Mononuclear cell (primary cell): ENCODE measurements around the gene AIFM2. TPM values are rescaled to one million over a fixed set of nuclear protein-coding genes. Genes with fewer than 3 reads are reported as not detected.

Experiments
- H3K27me3 ChIP-seq: 2 replicates; pipeline ENCODE4 v1.6.0; 2011; ENCODE audit warnings: low read length, control low read depth; ENCODE audit not compliant: insufficient read depth
- H3K4me1 ChIP-seq: 2 replicates; pipeline ENCODE4 v1.5.1; 2011; ENCODE audit warnings: mild to moderate bottlenecking, low read length, control low read depth; ENCODE audit not compliant: insufficient read depth
- H3K4me3 ChIP-seq: 2 replicates; pipeline ENCODE4 v1.5.1; 2011; ENCODE audit warnings: mild to moderate bottlenecking, low read length, moderate library complexity
- H3K9me3 ChIP-seq: 2 replicates; pipeline ENCODE4 v1.5.1; 2011; ENCODE audit warnings: low read depth, mild to moderate bottlenecking, control low read depth, low read length
- total RNA-seq: library from RNA; depleted of rRNA; stranded (reverse); fragments of >200 nt; gene quantifications from one replicate; pipeline ENCODE4 v1.2.3, GENCODE V29; 2012

AIFM2 gene
- total RNA-seq, 1 donor: 1.0 TPM

DNA sequence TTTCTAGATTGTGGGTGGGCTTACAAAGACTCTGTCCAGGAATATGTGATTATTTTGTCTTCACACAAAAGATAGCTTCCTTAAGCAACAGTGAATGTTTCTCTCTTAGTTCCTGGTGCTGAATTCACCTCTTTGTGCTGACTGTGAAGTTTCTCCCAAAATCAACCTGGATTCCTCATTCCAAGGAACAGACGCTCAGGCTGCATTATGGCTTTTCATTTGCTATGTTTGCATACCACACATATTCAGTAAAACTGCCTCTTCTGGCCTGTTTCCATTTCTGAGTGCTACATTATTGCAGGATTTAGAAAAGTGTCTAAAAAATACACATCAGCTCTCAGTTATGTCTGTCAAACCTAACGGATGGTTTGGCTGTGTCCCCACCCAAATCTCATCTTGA, 58.5 kb downstream of the AIFM2 start:
- Histone ChIP-seq H3K27me3 (no peaks in the 10 kb centered on the region), H3K4me1 (no peaks in the 10 kb centered on the region), H3K9me3 (no peaks in the 10 kb centered on the region), H3K4me3 (no peak overlapping the region)

GRCh38 chr10:70070834-70071233, 61.8 kb downstream of the AIFM2 start:
- H3K4me1 ChIP-seq: no peaks in the 10 kb centered on the region
- H3K27me3 ChIP-seq: no peaks in the 10 kb centered on the region
- H3K9me3 ChIP-seq: no peaks in the 10 kb centered on the region
- no peak overlapping the region for H3K4me3 ChIP-seq

GRCh38 chr10:70069346-70069745, 63.3 kb downstream of the AIFM2 start:
- no peak overlapping the region for H3K4me3 ChIP-seq
- no peaks in the 10 kb centered on the region for H3K27me3 ChIP-seq
- no peaks in the 10 kb centered on the region for H3K4me1 ChIP-seq
- no peaks in the 10 kb centered on the region for H3K9me3 ChIP-seq

DNA sequence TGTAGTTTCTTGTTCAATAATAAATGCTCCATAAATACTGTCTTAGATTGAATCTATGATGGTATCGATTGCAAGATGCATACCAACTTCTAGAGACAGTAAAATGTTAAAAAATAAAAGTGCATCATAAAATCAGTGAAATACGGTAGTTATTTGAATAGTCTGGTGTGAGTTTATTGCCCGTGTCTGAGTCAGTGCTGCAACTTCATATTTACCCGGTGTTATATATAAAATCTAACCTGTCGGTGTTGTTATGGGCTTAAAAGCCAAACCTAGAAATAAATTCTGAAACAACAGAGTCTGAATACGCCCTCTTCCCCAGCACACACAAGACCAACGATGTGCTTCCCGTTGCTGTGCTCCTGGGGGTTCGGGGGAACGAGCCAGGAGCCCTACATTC, 63.7 kb downstream of the AIFM2 start:
- Histone ChIP-seq H3K27me3 (no peaks in the 10 kb centered on the region), H3K9me3 (no peaks in the 10 kb centered on the region), H3K4me1 (no peaks in the 10 kb centered on the region), H3K4me3 (no peak overlapping the region)

DNA sequence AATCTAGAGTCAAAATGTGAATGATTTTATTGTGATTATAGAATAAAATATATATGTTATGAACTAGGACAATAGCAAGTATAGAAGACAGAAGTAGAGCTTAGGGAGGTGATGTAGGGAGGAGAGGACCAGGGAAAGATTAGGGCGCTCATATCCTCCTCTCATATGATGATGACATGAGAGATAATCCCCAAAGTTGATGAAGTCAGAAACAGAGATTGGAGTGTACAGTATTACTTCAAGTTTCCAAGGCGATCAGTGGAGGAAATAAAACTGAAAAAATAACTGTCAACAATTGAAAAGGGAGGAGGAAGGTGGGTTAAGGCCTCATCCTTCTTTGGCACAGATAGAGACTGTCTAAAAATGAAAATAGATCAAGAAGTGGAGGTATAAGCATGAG, 65.0 kb downstream of the AIFM2 start:
- no peaks in the 10 kb centered on the region for H3K9me3 ChIP-seq
- no peak overlapping the region for H3K4me3 ChIP-seq
- H3K4me1 ChIP-seq: no peaks in the 10 kb centered on the region
- no peaks in the 10 kb centered on the region for H3K27me3 ChIP-seq

- H3K4me3 ChIP-seq: no peak overlapping the region
- H3K4me1 ChIP-seq: no peaks in the 10 kb centered on the region
- H3K27me3 ChIP-seq: no peaks in the 10 kb centered on the region
- H3K9me3 ChIP-seq: no peaks in the 10 kb centered on the region
Measured at GRCh38 chr10:70066190-70066589, 66.4 kb downstream of the AIFM2 start.

GRCh38 chr10:70064486-70064885, 68.1 kb downstream of the AIFM2 start:
- H3K4me1 ChIP-seq: no peaks in the 10 kb centered on the region

DNA sequence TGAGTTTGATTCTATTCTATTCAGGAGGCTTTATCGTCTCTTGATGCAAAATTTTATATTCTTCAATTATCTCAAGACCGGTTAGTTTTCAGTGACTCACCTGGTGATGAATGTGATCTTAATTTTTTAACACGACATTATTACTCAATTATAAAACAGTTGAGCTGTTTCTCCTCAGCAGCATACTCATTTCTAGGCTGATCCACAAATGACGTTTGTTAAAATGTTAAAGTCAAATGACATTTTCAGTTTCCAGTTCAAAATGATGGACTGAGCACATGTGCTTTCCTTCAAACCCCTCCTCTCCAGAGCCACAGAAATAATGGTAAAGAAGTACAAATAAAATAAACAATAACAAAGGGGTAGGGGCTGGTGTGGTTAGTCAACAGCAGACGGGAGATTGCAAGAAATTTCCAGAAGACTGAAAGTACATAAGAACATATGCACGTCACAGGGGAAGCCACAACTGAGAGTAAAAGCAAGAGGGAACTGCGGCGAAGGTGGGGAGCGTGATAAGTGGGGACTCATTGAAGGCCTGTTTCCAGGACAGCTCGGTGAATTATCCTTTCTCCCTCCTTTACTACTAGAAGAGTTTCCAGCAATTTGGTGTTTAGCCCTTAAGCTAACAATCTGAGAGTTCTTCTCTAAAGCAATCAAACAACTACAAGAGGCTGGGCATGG, 69.1 kb downstream of the AIFM2 start:
- H3K4me1 ChIP-seq: no peaks in the 10 kb centered on the region
- H3K9me3 ChIP-seq: no peaks in the 10 kb centered on the region
- no peak overlapping the region for H3K4me3 ChIP-seq
- H3K27me3 ChIP-seq: no peaks in the 10 kb centered on the region

More at GRCh38 chr10:70064486-70064885, 68.1 kb downstream of the AIFM2 start:
- Histone ChIP-seq H3K27me3 (no peaks in the 10 kb centered on the region), H3K9me3 (no peaks in the 10 kb centered on the region), H3K4me3 (no peak overlapping the region)

Other genes starting within 250 kb of the AIFM2 start
- 1.2 TPM for gene MACROH2A2, start 80.0 kb downstream of the AIFM2 start, total RNA-seq
- 6.1 TPM for gene TYSND1, start 13.9 kb upstream of the AIFM2 start, total RNA-seq
- gene SAR1A, start 37.7 kb upstream of the AIFM2 start, total RNA-seq: 141 TPM
- gene PPA1, start 100.6 kb upstream of the AIFM2 start, total RNA-seq: 133 TPM
- gene NPFFR1, start 151.2 kb upstream of the AIFM2 start, total RNA-seq: under 0.01 TPM
- 0.94 TPM for gene LRRC20, start 249.8 kb upstream of the AIFM2 start, total RNA-seq